HG02973 (cell line): ENCODE data around the gene CIBAR2.

ENCODE experiments used
- ATAC-seq: cut with Tn5 transposase; IDR thresholded peaks from one replicate; pipeline ENCODE4 v1.9.1; 2021; ENCODE audit warnings: moderate library complexity; ENCODE audit not compliant: unreplicated experiment

Gene CIBAR2

GRCh38 chr16:85112364-85112763 is at the start of gene CIBAR2:
CIBAR2 (minus strand) TSS chr16:85112472; CDS start chr16:85112352, 120 bp downstream.
- ATAC-seq: no peak

- no peak for ATAC-seq
Observed at GRCh38 chr16:85159179-85159980, 47.1 kb upstream of the CIBAR2 start.

GRCh38 chr16:85158743-85159178 is 46.5 kb upstream of the CIBAR2 start:
- ATAC-seq: no peak

- no peak for ATAC-seq
Observed at GRCh38 chr16:85157813-85158742, 45.8 kb upstream of the CIBAR2 start.

GRCh38 chr16:85157372-85157771 is 45.1 kb upstream of the CIBAR2 start:
- ATAC-seq: no peak

- no peak for ATAC-seq
Observed at GRCh38 chr16:85156869-85157268, 44.6 kb upstream of the CIBAR2 start.

GRCh38 chr16:85156440-85156839 is 44.2 kb upstream of the CIBAR2 start:
- no peak for ATAC-seq

GRCh38 chr16:85153656-85154091 is 41.4 kb upstream of the CIBAR2 start:
- no peak for ATAC-seq

- ATAC-seq: no peak
Observed at GRCh38 chr16:85153046-85153445, 40.8 kb upstream of the CIBAR2 start.

- ATAC-seq: no peak
Observed at GRCh38 chr16:85152414-85153030, 40.2 kb upstream of the CIBAR2 start.

- ATAC-seq: no peak
Observed at GRCh38 chr16:85151603-85152413, 39.5 kb upstream of the CIBAR2 start.

- ATAC-seq: no peak
Observed at GRCh38 chr16:85151079-85151602, 38.9 kb upstream of the CIBAR2 start.

- ATAC-seq: no peak
Observed at GRCh38 chr16:85150331-85150940, 38.2 kb upstream of the CIBAR2 start.

- no peak for ATAC-seq
Observed at GRCh38 chr16:85149776-85150175, 37.5 kb upstream of the CIBAR2 start.

GRCh38 chr16:85148931-85149330 is 36.7 kb upstream of the CIBAR2 start:
- ATAC-seq: no peak

- ATAC-seq: no peak
Observed at GRCh38 chr16:85146922-85147651, 34.8 kb upstream of the CIBAR2 start.

GRCh38 chr16:85146532-85146797 is 34.2 kb upstream of the CIBAR2 start:
- ATAC-seq: no peak

GRCh38 chr16:85145734-85146531 is 33.7 kb upstream of the CIBAR2 start:
- ATAC-seq: no peak

- ATAC-seq: no peak
Observed at GRCh38 chr16:85145188-85145587, 32.9 kb upstream of the CIBAR2 start.
